Natural killer cell (primary cell): ENCODE measurements around the gene CCDC200. TPM values are rescaled to one million over a fixed set of nuclear protein-coding genes. Genes with fewer than 3 reads are reported as not detected.

Source experiments
- ATAC-seq, 3 donors: fragments of 150-1000 bp in 2 of 3; fragments of 200-7000 bp in 1 of 3; cut with Tn5 transposase; 1 replicate in 1 of 3; 2 replicates in 2 of 3; pipeline ENCODE4 v1.10.0; 2021; ENCODE audit warnings: mild to moderate bottlenecking in 2 of 3, moderate library complexity in 2 of 3
- DNase-seq, 2 donors: peaks; one replicate each; pipeline versions ENCODE4 v3.0.0 to v3.0.0-alpha.2; 2013 to 2021; ENCODE audit warnings: mixed read lengths in 1 of 2
- H3K27ac ChIP-seq: one replicate; pipeline ENCODE4 v1.5.1; 2013; ENCODE audit warnings: mild to moderate bottlenecking, low read length
- H3K27me3 ChIP-seq: one replicate; pipeline ENCODE4 v1.6.1; 2013; ENCODE audit warnings: low read length; ENCODE audit not compliant: control insufficient read depth, insufficient read depth
- H3K36me3 ChIP-seq: one replicate; pipeline ENCODE4 v1.6.1; 2013; ENCODE audit warnings: low read length; ENCODE audit not compliant: control insufficient read depth, insufficient read depth
- H3K4me1 ChIP-seq: one replicate; pipeline ENCODE4 v1.6.1; 2013; ENCODE audit warnings: low read length; ENCODE audit not compliant: control insufficient read depth, insufficient read depth
- H3K4me3 ChIP-seq: one replicate; pipeline ENCODE4 v1.5.1; 2013; ENCODE audit warnings: low read length
- H3K9me3 ChIP-seq: one replicate; pipeline ENCODE4 v1.6.1; 2013; ENCODE audit warnings: low read length; ENCODE audit not compliant: control insufficient read depth, insufficient read depth
- H3K27ac Mint-ChIP-seq, 2 donors: one replicate each; pipeline ENCODE4 v1.8.0; 2022; ENCODE audit warnings: mild to moderate bottlenecking in 2 of 2, mixed read lengths in 2 of 2, moderate library complexity in 1 of 2
- H3K27me3 Mint-ChIP-seq, 2 donors: one replicate each; pipeline ENCODE4 v1.8.0; 2022; ENCODE audit warnings: low read depth in 2 of 2, mixed read lengths in 2 of 2
- H3K36me3 Mint-ChIP-seq: one replicate; pipeline ENCODE4 v1.8.0; 2022; ENCODE audit warnings: mixed read lengths
- H3K4me1 Mint-ChIP-seq, 2 donors: one replicate each; pipeline ENCODE4 v1.8.0; 2022; ENCODE audit warnings: mixed read lengths in 2 of 2
- H3K4me3 Mint-ChIP-seq: one replicate; pipeline ENCODE4 v1.8.0; 2022; ENCODE audit warnings: mild to moderate bottlenecking, moderate library complexity, mixed read lengths
- H3K9me3 Mint-ChIP-seq, 2 donors: one replicate each; pipeline ENCODE4 v1.8.0; 2022; ENCODE audit warnings: mixed read lengths in 2 of 2
- CTCF ChIP-seq: fragments of 200-600 bp; IDR thresholded peaks from one replicate; pipeline ENCODE4 v1.8.0; 2022; ENCODE audit warnings: antibody characterized with exemption
- WGBS: methylation state at CpG from one replicate; pipeline ENCODE4 v1.1.7; 2013; ENCODE audit warnings: missing lambda C conversion rate; ENCODE audit not compliant: insufficient coverage; 5-methylcytosine and 5-hydroxymethylcytosine counted together
- intact Hi-C: fragments of 100-400 bp; cut with micrococcal nuclease; formaldehyde crosslinking; loops from one replicate; pipeline ENCODE4 v1.14.2; 2022
- total RNA-seq, 4 donors: library from RNA; stranded (reverse); fragments of 120-200 nt in 1 of 4; gene quantifications; one replicate each; pipeline versions ENCODE4 v1.2.3 to v1.2.4, GENCODE V29; 2013 to 2022

CCDC200 gene
- total RNA-seq, 3 donors from 2014 or later (not counting 1 experiment from before 2014, with no cell fraction given), result 0.64 to 1.5 TPM; not detected in 1

- Histone ChIP-seq H3K9me3 (no peaks in the 10 kb centered on the region), H3K4me1 (peaks cover 16% of the 10 kb centered on the region), H3K36me3 (peaks cover 40% of the 10 kb centered on the region), H3K27ac (no peak overlapping the region), H3K4me3 (no peak overlapping the region), H3K27me3 (no peaks in the 10 kb centered on the region)
- WGBS, result 93% methylated on average over 3 of the region's 4 CpGs
- DNase-seq, result no peak
- intact Hi-C loops, result loop anchor here (10.0 kb wide), 1 partner anchor 139 kb away; no protein-coding TSS in a partner anchor
- H3K36me3 Mint-ChIP-seq, result peaks cover 18% of the 10 kb centered on the region
- H3K27me3 Mint-ChIP-seq, result no peaks in the 10 kb centered on the region
- H3K9me3 Mint-ChIP-seq, result no peaks in the 10 kb centered on the region
- H3K4me1 Mint-ChIP-seq, result peaks cover 32 to 36% of the 10 kb centered on the region in 2 donors
- peak overlapping the region; percentile 73 to 90 for H3K27ac Mint-ChIP-seq
- TF ChIP-seq CTCF, result no peak
- peak overlapping the region; percentile 2 for H3K4me3 Mint-ChIP-seq
- ATAC-seq, result no peak
Observed at GRCh38 chr17:43175213-43176118, 53.0 kb downstream of the CCDC200 start.

GRCh38 chr17:43171586-43172487 is 56.6 kb downstream of the CCDC200 start:
- Histone ChIP-seq H3K27ac (peak overlapping the region; percentile 99), H3K9me3 (no peaks in the 10 kb centered on the region), H3K36me3 (peaks cover 11% of the 10 kb centered on the region), H3K4me3 (peak overlapping the region; percentile 87), H3K27me3 (no peaks in the 10 kb centered on the region), H3K4me1 (peaks cover 28% of the 10 kb centered on the region)
- no peaks in the 10 kb centered on the region for H3K9me3 Mint-ChIP-seq
- H3K36me3 Mint-ChIP-seq, result peaks cover 12% of the 10 kb centered on the region
- DNase-seq (peak in 1 of 2 donors; percentile 43), ATAC-seq (no peak)
- H3K27me3 Mint-ChIP-seq, result no peaks in the 10 kb centered on the region
- H3K4me1 Mint-ChIP-seq, result peaks cover 25 to 29% of the 10 kb centered on the region in 2 donors
- WGBS, result 15% methylated on average over 12 of the region's 12 CpGs
- no peak overlapping the region for H3K4me3 Mint-ChIP-seq
- H3K27ac Mint-ChIP-seq, result no peak overlapping the region
- no peak for TF ChIP-seq CTCF
- intact Hi-C loops, result loop anchor here (1.0 to 10.0 kb wide), 6 partner anchors 40 to 310 kb away; partner anchors contain the start of genes BRCA1, DHX8, TMEM106A and VAT1

Other genes starting within 250 kb of the CCDC200 start
- under 1 TPM in 2 of 3 donors, not detected in 1; 0.53 to 0.87 TPM for gene PTGES3L, start 248.5 kb downstream of the CCDC200 start, total RNA-seq
- 10 to 100 TPM; 11.6 to 15.8 (median 14.6) TPM for gene RUNDC1, start 248.1 kb downstream of the CCDC200 start, total RNA-seq
- gene RPL27, start 230.2 kb downstream of the CCDC200 start, total RNA-seq, result 100 to 1,000 TPM; 555 to 671 (median 608) TPM
- 10 to 100 TPM; 50.0 to 66.8 (median 59.4) TPM for gene IFI35, start 221.8 kb downstream of the CCDC200 start, total RNA-seq
- 10 to 100 TPM; 21.1 to 32.1 (median 31.9) TPM for gene VAT1, start 206.2 kb downstream of the CCDC200 start, total RNA-seq
- gene RND2, start 203.4 kb downstream of the CCDC200 start, total RNA-seq, result under 1 TPM; 0.12 to 0.58 (median 0.14) TPM
- 1 to 10 TPM; 5.7 to 9.9 (median 8.6) TPM for gene BRCA1, start 103.3 kb downstream of the CCDC200 start, total RNA-seq
- gene NBR1, start 57.4 kb downstream of the CCDC200 start, total RNA-seq, result 10 to 100 TPM; 63.3 to 74.8 (median 67.0) TPM
- gene TMEM106A, start 16.7 kb downstream of the CCDC200 start, total RNA-seq, result 10 to 100 TPM; 22.0 to 27.4 (median 22.4) TPM
- gene RNU2-1, start 5.4 kb upstream of the CCDC200 start, total RNA-seq, result 1,000 to 10,000 TPM; 3,690 to 5,833 (median 5,267) TPM
- 1 to 10 TPM; 4.1 to 6.9 (median 5.3) TPM for gene ARL4D, start 170.4 kb upstream of the CCDC200 start, total RNA-seq